Thyroid gland (tissue), 4 donors: ENCODE data around the gene JAKMIP3. TPM values are rescaled to one million over a fixed set of nuclear protein-coding genes. Genes with fewer than 3 reads are reported as not detected.

Source experiments
- DNase-seq, 2 donors: peaks; one replicate each; pipeline ENCODE4 v3.0.0-alpha.2; 2019
- H3K27ac ChIP-seq, 3 donors: fragments of 200-600 bp; sonication (generic); 1 replicate in 2 of 3; 2 replicates in 1 of 3; pipeline ENCODE4 v1.5.1; 2016 to 2019; ENCODE audit warnings: mild to moderate bottlenecking in 1 of 3, moderate library complexity in 1 of 3
- H3K27me3 ChIP-seq: fragments of 200-600 bp; sonication (generic); one replicate; pipeline ENCODE4 v1.5.1; 2019
- H3K36me3 ChIP-seq, 2 donors: fragments of 200-600 bp; sonication (generic); one replicate each; pipeline ENCODE4 v1.5.1; 2016 to 2019
- H3K4me1 ChIP-seq, 2 donors: fragments of 200-600 bp; sonication (generic); one replicate each; pipeline ENCODE4 v1.5.1; 2017 to 2019
- H3K4me3 ChIP-seq, 3 donors: fragments of 200-600 bp; sonication (generic); replicated peaks in 1 of 3; 1 replicate in 2 of 3; 2 replicates in 1 of 3; pipeline ENCODE4 v1.5.1; 2016; ENCODE audit warnings: mild to moderate bottlenecking in 1 of 3
- H3K9me3 ChIP-seq: fragments of 200-600 bp; sonication (generic); one replicate; pipeline ENCODE4 v1.5.1; 2017
- CTCF ChIP-seq, 6 experiments: fragments of 200-600 bp in 3 of 6; fragments of 450-650 bp in 3 of 6; sonication (generic) in 3 of 6; IDR thresholded peaks; one replicate each; pipeline ENCODE4 v1.5.1; 2016 to 2019; ENCODE audit warnings: antibody characterized with exemption in 6 of 6, mild to moderate bottlenecking in 2 of 6, inconsistent platforms in 1 of 6, moderate library complexity in 1 of 6
- POLR2A ChIP-seq, 2 donors: fragments of 450-650 bp; IDR thresholded peaks; one replicate each; pipeline ENCODE4 v1.6.1; 2017; ENCODE audit warnings: antibody characterized with exemption in 2 of 2, mild to moderate bottlenecking in 2 of 2, moderate library complexity in 1 of 2
- WGBS, 2 donors: methylation state at CpG; one replicate each; pipeline ENCODE4 v1.1.5; 2017; 5-methylcytosine and 5-hydroxymethylcytosine counted together
- intact Hi-C: fragments of 100-400 bp; cut with DNase I; formaldehyde crosslinking; loops from one replicate; pipeline ENCODE4 v1.15.1; 2023
- total RNA-seq, 4 donors: library from RNA; depleted of rRNA; stranded (reverse); fragments of >200 nt; gene quantifications; one replicate each; pipeline ENCODE4 v1.2.3, GENCODE V29; 2016

Gene JAKMIP3
- total RNA-seq, 4 donors from 2014 or later = 1.1 to 3.0 (median 1.6) TPM

GRCh38 chr10:132114953-132115520 is 49.3 kb downstream of the JAKMIP3 start:
- Histone ChIP-seq H3K9me3 (no peaks in the 10 kb centered on the region), H3K4me3 (no peak overlapping the region), H3K4me1 (no peaks in the 10 kb centered on the region), H3K27me3 (no peaks in the 10 kb centered on the region), H3K36me3 (no peaks in the 10 kb centered on the region), H3K27ac (no peak overlapping the region)
- TF ChIP-seq CTCF (IDR thresholded peaks at IDR 0.05) = no peak
- TF ChIP-seq POLR2A (IDR thresholded peaks at IDR 0.05) = no peak
- 88 to 95% methylated on average over 21 to 22 of the region's 24 CpGs for WGBS, 2 donors
- intact Hi-C loops = no loop called here
- DNase-seq = no peak

Other genes starting within 250 kb of the JAKMIP3 start
- 10 to 100 TPM; 32.3 to 38.7 (median 33.9) TPM for gene PPP2R2D, start 164.9 kb upstream of the JAKMIP3 start, total RNA-seq
- 100 to 1,000 TPM in 2 of 4 donors, 10 to 100 TPM in 2; 54.4 to 124 (median 90.2) TPM for gene BNIP3, start 84.0 kb upstream of the JAKMIP3 start, total RNA-seq
- 1 to 10 TPM in 1 of 4 donors, under 1 TPM in 3; 0.54 to 1.5 (median 0.81) TPM for gene DPYSL4, start 121.0 kb downstream of the JAKMIP3 start, total RNA-seq
- 1 to 10 TPM; 3.3 to 5.7 (median 3.5) TPM for gene STK32C, start 242.0 kb downstream of the JAKMIP3 start, total RNA-seq